Nephron (organoid): ENCODE measurements around the gene DOCK2.

Experiments
- H3K27ac Mint-ChIP-seq, 3 experiments: 2 replicates each; pipeline ENCODE4 v1.8.0; 2020; ENCODE audit warnings: mixed read lengths in 3 of 3, mild to moderate bottlenecking in 2 of 3, moderate library complexity in 1 of 3
- H3K27me3 Mint-ChIP-seq: 2 replicates; pipeline ENCODE4 v1.8.0; 2021; ENCODE audit warnings: low read depth, mild to moderate bottlenecking, moderate library complexity, mixed read lengths
- H3K36me3 Mint-ChIP-seq: 2 replicates; pipeline ENCODE4 v1.8.0; 2020; ENCODE audit warnings: low read depth, mixed read lengths
- H3K4me1 Mint-ChIP-seq: 2 replicates; pipeline ENCODE4 v1.8.0; 2020; ENCODE audit warnings: mixed read lengths
- H3K4me3 Mint-ChIP-seq, 3 experiments: 2 replicates each; pipeline ENCODE4 v1.8.0; 2020; ENCODE audit warnings: mild to moderate bottlenecking in 3 of 3, mixed read lengths in 3 of 3, moderate library complexity in 2 of 3
- H3K9me3 Mint-ChIP-seq: 2 replicates; pipeline ENCODE4 v1.8.0; 2020; ENCODE audit warnings: mixed read lengths
- TF ChIP-seq, protein P1 (sequence below), 3 experiments: fragments of 200-600 bp; sonication (generic); IDR thresholded peaks; one replicate each; pipeline ENCODE4 v1.5.0; 2021; ENCODE audit warnings: antibody characterized with exemption in 3 of 3; ENCODE audit not compliant: unreplicated experiment in 3 of 3

DOCK2 gene

DNA sequence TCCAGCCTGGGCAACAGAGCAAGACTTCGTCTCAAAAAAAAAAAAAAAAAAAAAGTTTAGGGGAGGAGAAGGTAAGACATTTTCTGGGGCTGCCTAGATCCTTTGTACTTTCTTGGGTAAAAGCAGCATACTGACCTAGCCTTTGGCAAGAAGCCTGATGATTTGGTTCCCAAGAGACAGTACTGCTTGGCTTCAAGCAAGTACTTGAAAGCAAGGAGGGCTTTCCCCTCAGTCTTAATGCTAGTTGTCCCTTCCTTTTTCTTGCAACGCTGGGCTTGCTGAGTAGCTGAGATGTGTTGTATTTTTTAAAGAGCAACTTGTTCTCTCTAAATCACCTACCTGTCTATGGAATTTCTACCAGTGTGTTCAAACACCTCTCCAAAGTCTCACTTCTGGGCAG lies 267.0 kb downstream of the DOCK2 start:
- Mint-ChIP-seq H3K27ac (peak overlapping the region in 2 of 3 experiments; percentile 70 to 83), H3K9me3 (no peaks in the 10 kb centered on the region), H3K4me3 (no peak overlapping the region), H3K27me3 (peaks cover 6% of the 10 kb centered on the region), H3K36me3 (no peaks in the 10 kb centered on the region), H3K4me1 (peaks cover 5% of the 10 kb centered on the region)
- TF ChIP-seq, protein P1, sequence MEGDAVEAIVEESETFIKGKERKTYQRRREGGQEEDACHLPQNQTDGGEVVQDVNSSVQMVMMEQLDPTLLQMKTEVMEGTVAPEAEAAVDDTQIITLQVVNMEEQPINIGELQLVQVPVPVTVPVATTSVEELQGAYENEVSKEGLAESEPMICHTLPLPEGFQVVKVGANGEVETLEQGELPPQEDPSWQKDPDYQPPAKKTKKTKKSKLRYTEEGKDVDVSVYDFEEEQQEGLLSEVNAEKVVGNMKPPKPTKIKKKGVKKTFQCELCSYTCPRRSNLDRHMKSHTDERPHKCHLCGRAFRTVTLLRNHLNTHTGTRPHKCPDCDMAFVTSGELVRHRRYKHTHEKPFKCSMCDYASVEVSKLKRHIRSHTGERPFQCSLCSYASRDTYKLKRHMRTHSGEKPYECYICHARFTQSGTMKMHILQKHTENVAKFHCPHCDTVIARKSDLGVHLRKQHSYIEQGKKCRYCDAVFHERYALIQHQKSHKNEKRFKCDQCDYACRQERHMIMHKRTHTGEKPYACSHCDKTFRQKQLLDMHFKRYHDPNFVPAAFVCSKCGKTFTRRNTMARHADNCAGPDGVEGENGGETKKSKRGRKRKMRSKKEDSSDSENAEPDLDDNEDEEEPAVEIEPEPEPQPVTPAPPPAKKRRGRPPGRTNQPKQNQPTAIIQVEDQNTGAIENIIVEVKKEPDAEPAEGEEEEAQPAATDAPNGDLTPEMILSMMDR (IDR thresholded peaks at IDR 0.05; ENCODE audit: unreplicated experiment in 3 of 3), result no peak

GRCh38 chr5:169904508-169904907 lies 267.4 kb downstream of the DOCK2 start:
- Mint-ChIP-seq H3K9me3 (no peaks in the 10 kb centered on the region), H3K4me1 (peaks cover 5% of the 10 kb centered on the region)

DNA sequence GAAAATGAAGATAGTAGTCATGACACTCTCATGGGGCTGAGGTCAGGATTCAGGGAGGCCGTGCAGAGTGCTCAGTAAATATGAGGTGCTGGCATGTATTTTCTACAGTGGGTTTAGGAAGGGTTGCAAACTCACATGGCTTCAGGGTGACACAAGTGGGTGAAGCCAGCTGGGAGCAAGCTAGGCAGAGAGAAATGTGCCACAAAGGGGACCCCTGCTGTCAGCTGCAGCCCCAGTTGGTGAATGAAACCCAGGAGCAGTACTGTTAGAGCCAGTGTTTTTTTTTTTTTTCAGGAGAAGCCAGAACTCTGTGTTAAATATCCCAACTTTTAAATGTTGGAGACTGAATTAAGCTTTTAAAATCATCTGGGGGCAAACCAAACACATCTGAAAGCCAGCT lies 267.9 kb downstream of the DOCK2 start:
- Mint-ChIP-seq H3K9me3 (no peaks in the 10 kb centered on the region), H3K4me3 (no peak overlapping the region), H3K4me1 (peaks cover 5% of the 10 kb centered on the region), H3K27me3 (peaks cover 6% of the 10 kb centered on the region), H3K36me3 (no peaks in the 10 kb centered on the region), H3K27ac (peak overlapping the region in 1 of 3 experiments; percentile 70)
- TF ChIP-seq, protein P1 (IDR thresholded peaks at IDR 0.05; ENCODE audit: unreplicated experiment in 3 of 3), result no peak

More at GRCh38 chr5:169904508-169904907, 267.4 kb downstream of the DOCK2 start:
- peaks cover 6% of the 10 kb centered on the region for H3K27me3 Mint-ChIP-seq
- no peak overlapping the region for H3K4me3 Mint-ChIP-seq
- TF ChIP-seq, protein P1 (IDR thresholded peaks at IDR 0.05; ENCODE audit: unreplicated experiment in 3 of 3), result no peak
- H3K27ac Mint-ChIP-seq, result peak overlapping the region in 2 of 3 experiments; percentile 70 to 83
- H3K36me3 Mint-ChIP-seq, result no peaks in the 10 kb centered on the region

GRCh38 chr5:169906745-169907649 lies 269.9 kb downstream of the DOCK2 start:
- H3K9me3 Mint-ChIP-seq, result no peaks in the 10 kb centered on the region
- H3K27me3 Mint-ChIP-seq, result peaks cover 6% of the 10 kb centered on the region
- TF ChIP-seq, protein P1 (IDR thresholded peaks at IDR 0.05; ENCODE audit: unreplicated experiment in 3 of 3), result no peak
- no peaks in the 10 kb centered on the region for H3K36me3 Mint-ChIP-seq
- H3K4me3 Mint-ChIP-seq, result no peak overlapping the region
- no peak overlapping the region for H3K27ac Mint-ChIP-seq
- peaks cover 5% of the 10 kb centered on the region for H3K4me1 Mint-ChIP-seq

DNA sequence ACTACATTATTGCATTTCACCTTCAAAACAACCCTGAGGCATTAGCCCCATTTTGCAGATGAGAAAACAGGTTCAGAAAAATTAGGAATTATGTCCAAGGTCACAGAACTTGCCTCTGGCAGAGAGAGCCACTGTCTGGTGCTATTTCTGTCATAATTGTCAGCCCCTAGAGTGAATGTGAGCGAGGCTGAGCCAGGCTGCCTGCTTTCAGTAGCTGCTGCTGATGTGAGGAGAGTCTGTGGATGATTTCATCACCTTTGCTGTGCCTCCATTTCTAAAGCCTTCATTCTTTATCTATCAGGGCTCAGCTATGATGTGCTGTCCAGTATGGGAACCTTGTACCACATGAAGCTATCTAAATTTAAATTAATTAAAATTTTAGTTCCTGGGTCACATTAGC lies 271.8 kb downstream of the DOCK2 start:
- Mint-ChIP-seq H3K27me3 (peaks cover 4% of the 10 kb centered on the region), H3K4me1 (peaks cover 5% of the 10 kb centered on the region), H3K36me3 (no peaks in the 10 kb centered on the region), H3K9me3 (no peaks in the 10 kb centered on the region), H3K4me3 (no peak overlapping the region), H3K27ac (no peak overlapping the region)
- TF ChIP-seq, protein P1 (IDR thresholded peaks at IDR 0.05; ENCODE audit: unreplicated experiment in 3 of 3), result no peak
